Lower leg skin (tissue), 3 donors: ENCODE data around the gene PAPPA.

Source experiments
- POLR2A ChIP-seq, 2 donors: fragments of 450-650 bp; IDR thresholded peaks; one replicate each; pipeline ENCODE4 v1.6.1; 2016 to 2017; ENCODE audit warnings: antibody characterized with exemption in 2 of 2, mild to moderate bottlenecking in 1 of 2, moderate library complexity in 1 of 2
- TF ChIP-seq, protein P1 (sequence below), 3 donors: fragments of 450-650 bp; IDR thresholded peaks; one replicate each; pipeline ENCODE4 v1.5.1; 2016; ENCODE audit warnings: antibody characterized with exemption in 3 of 3, mild to moderate bottlenecking in 3 of 3, moderate library complexity in 2 of 3

DNA sequence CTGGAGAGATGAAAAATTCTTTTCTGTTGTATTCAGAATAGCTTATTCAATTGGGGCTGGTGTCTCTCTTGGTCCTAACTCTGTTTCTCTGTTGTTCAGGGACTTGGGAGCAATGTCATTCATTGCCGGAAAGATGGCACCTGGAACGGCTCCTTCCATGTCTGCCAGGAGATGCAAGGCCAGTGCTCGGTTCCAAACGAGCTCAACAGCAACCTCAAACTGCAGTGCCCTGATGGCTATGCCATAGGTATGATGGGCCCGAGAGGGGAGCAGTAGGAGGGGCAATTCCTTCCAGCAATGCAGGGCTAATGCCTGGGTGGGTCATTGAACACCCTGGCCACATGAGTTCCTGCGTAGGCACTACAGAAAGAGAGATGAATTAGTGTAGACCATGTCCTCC lies 208.9 kb downstream of the PAPPA start:
- TF ChIP-seq, protein P1, sequence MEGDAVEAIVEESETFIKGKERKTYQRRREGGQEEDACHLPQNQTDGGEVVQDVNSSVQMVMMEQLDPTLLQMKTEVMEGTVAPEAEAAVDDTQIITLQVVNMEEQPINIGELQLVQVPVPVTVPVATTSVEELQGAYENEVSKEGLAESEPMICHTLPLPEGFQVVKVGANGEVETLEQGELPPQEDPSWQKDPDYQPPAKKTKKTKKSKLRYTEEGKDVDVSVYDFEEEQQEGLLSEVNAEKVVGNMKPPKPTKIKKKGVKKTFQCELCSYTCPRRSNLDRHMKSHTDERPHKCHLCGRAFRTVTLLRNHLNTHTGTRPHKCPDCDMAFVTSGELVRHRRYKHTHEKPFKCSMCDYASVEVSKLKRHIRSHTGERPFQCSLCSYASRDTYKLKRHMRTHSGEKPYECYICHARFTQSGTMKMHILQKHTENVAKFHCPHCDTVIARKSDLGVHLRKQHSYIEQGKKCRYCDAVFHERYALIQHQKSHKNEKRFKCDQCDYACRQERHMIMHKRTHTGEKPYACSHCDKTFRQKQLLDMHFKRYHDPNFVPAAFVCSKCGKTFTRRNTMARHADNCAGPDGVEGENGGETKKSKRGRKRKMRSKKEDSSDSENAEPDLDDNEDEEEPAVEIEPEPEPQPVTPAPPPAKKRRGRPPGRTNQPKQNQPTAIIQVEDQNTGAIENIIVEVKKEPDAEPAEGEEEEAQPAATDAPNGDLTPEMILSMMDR (IDR thresholded peaks at IDR 0.05) = no peak
- no peak for TF ChIP-seq POLR2A (IDR thresholded peaks at IDR 0.05)
